Endothelial cell of umbilical vein (primary cell): ENCODE data around the gene AFAP1L2. TPM values are rescaled to one million over a fixed set of nuclear protein-coding genes. Genes with fewer than 3 reads are reported as not detected.

Source experiments
- BruUV-seq: library from RNA; stranded (reverse); fragments of 400-500 nt; replicated peaks from 2 replicates; lab custom pipeline; 2021; lab: Mats Ljungman, UMichigan
- CTCF ChIA-PET: fragments of 300-600, 350-600 bp; sonication (Branson Sonifier 250); formaldehyde crosslinking; loops from one replicate; lab custom pipeline; 2021; ENCODE audit warnings: antibody characterized with exemption, inconsistent platforms; lab: Charles Lee
- POLR2A ChIA-PET: fragments of 300-600, 350-600 bp; sonication (Branson Sonifier 250); formaldehyde crosslinking; loops from one replicate; lab custom pipeline; 2021; ENCODE audit warnings: antibody characterized with exemption, inconsistent platforms; lab: Charles Lee
- DNase-seq: peaks from one replicate; pipeline ENCODE4 v3.0.0-alpha.2; 2011; ENCODE audit warnings: low read depth, low spot score
- FAIRE-seq: peaks from 2 replicates; lab custom pipeline; 2011; peaks lifted over from hg19 to GRCh38; lab: Jason Lieb, UNC
- H2AFZ ChIP-seq: 2 replicates; pipeline ENCODE4 v1.6.0; 2012; ENCODE audit warnings: low read depth, low read length, control low read depth, inconsistent platforms
- H3K27ac ChIP-seq: 2 replicates; pipeline ENCODE4 v1.5.1; 2011; ENCODE audit warnings: low read depth, mild to moderate bottlenecking, control low read depth, low read length, moderate library complexity; ENCODE audit not compliant: insufficient read depth
- H3K27me3 ChIP-seq, 2 experiments: 2 replicates each; pipeline versions ENCODE4 v1.6.0 to v1.6.1; 2011; ENCODE audit warnings: low read length in 2 of 2, mixed read lengths in 1 of 2; ENCODE audit not compliant: control insufficient read depth in 2 of 2, insufficient read depth in 2 of 2
- H3K36me3 ChIP-seq, 2 experiments: 2 replicates in 1 of 2; 3 replicates in 1 of 2; pipeline ENCODE4 v1.5.1; 2011; ENCODE audit warnings: low read length in 2 of 2, mild to moderate bottlenecking in 1 of 2, moderate library complexity in 1 of 2; ENCODE audit not compliant: control insufficient read depth in 2 of 2, insufficient read depth in 2 of 2; ENCODE audit errors: extremely low read depth in 1 of 2
- H3K4me1 ChIP-seq: 3 replicates; pipeline ENCODE4 v1.5.1; 2011; ENCODE audit warnings: mild to moderate bottlenecking, low read length; ENCODE audit not compliant: control insufficient read depth, insufficient read depth; ENCODE audit errors: extremely low read depth
- H3K4me2 ChIP-seq: 2 replicates; pipeline ENCODE4 v1.6.1; 2011; ENCODE audit warnings: low read length, control low read depth, mixed read lengths; ENCODE audit not compliant: insufficient read depth
- H3K4me3 ChIP-seq, 3 experiments: fragments of 200-600 bp in 1 of 3; sonication (generic), shearing (Covaris generic) in 1 of 3; replicated peaks in 1 of 3; 2 replicates each; pipeline ENCODE4 v1.5.1; 2011 to 2016; ENCODE audit warnings: control low read depth in 3 of 3, low read length in 3 of 3, mild to moderate bottlenecking in 2 of 3, inconsistent platforms in 1 of 3, low read depth in 1 of 3, moderate library complexity in 1 of 3; ENCODE audit not compliant: insufficient read depth in 1 of 3
- H3K79me2 ChIP-seq: 2 replicates; pipeline ENCODE4 v1.6.0; 2012; ENCODE audit warnings: low read length, inconsistent platforms; ENCODE audit not compliant: control insufficient read depth, insufficient read depth
- H3K9ac ChIP-seq: replicated peaks from 2 replicates; pipeline ENCODE3; 2011; ENCODE audit warnings: low read length, control low read depth; ENCODE audit not compliant: insufficient read depth; ENCODE audit errors: extremely low read depth
- H3K9me1 ChIP-seq: replicated peaks from 3 replicates; pipeline ENCODE4 v1.6.0; 2011; ENCODE audit warnings: mild to moderate bottlenecking, low read length; ENCODE audit not compliant: control insufficient read depth, insufficient read depth; ENCODE audit errors: extremely low read depth
- H3K9me3 ChIP-seq: replicated peaks from 2 replicates; pipeline ENCODE4 v1.5.1; 2012; ENCODE audit warnings: low read length, inconsistent platforms; ENCODE audit not compliant: control insufficient read depth, insufficient read depth
- H4K20me1 ChIP-seq: replicated peaks from 2 replicates; pipeline ENCODE3; 2011; ENCODE audit warnings: mild to moderate bottlenecking, low read length; ENCODE audit not compliant: control insufficient read depth, insufficient read depth; ENCODE audit errors: extremely low read depth
- EZH2 ChIP-seq: IDR thresholded peaks from 2 replicates; pipeline ENCODE4 v1.6.1; 2012; ENCODE audit warnings: borderline replicate concordance, low read depth, mild to moderate bottlenecking, moderate library complexity, low read length, inconsistent platforms; ENCODE audit not compliant: severe bottlenecking
- FOS ChIP-seq: IDR thresholded peaks from 2 replicates; pipeline ENCODE4 v1.6.1; 2011; ENCODE audit warnings: mild to moderate bottlenecking, low read length, moderate library complexity, borderline replicate concordance; ENCODE audit not compliant: insufficient read depth
- GATA2 ChIP-seq: IDR thresholded peaks from 2 replicates; pipeline ENCODE4 v1.7.0; 2011; ENCODE audit warnings: low read depth, mild to moderate bottlenecking, moderate library complexity, mixed read lengths, low read length; ENCODE audit not compliant: insufficient read length, insufficient read depth
- JUN ChIP-seq: IDR thresholded peaks from 2 replicates; pipeline ENCODE4 v1.6.1; 2011; ENCODE audit warnings: borderline replicate concordance, low read depth; ENCODE audit not compliant: insufficient read length, insufficient read depth
- MYC ChIP-seq: IDR thresholded peaks from one replicate; pipeline ENCODE4 v1.6.1; 2011; ENCODE audit warnings: mild to moderate bottlenecking, low read depth, low read length
- POLR2A ChIP-seq: IDR thresholded peaks from 2 replicates; pipeline ENCODE4 v1.6.1; 2012; ENCODE audit warnings: low read depth, mild to moderate bottlenecking, control low read depth, low read length
- POLR2AphosphoS5 ChIP-seq: IDR thresholded peaks from 2 replicates; pipeline ENCODE4 v1.6.1; 2012; ENCODE audit warnings: low read depth, mild to moderate bottlenecking, control low read depth, low read length, moderate library complexity; ENCODE audit not compliant: insufficient read depth
- dilution Hi-C: fragments of 300-500 bp; cut with MboI; formaldehyde crosslinking; loops from one replicate; pipeline ENCODE4 v1.15.0; 2019; ENCODE audit warnings: low sequenced_read_pairs; ENCODE audit not compliant: extremely low pct_ligation_motif_present
- intact Hi-C: fragments of 100-400 bp; cut with micrococcal nuclease; formaldehyde crosslinking; loops from one replicate; pipeline ENCODE4 v1.10.0; 2022
- polyA plus RNA-seq, 4 experiments: library from polyadenylated mRNA; depleted of rRNA in 3 of 4; stranded (reverse) in 3 of 4; unstranded in 1 of 4; fragments of >200 nt; gene quantifications; 2 replicates each; pipeline versions ENCODE4 v1.2.1 to v1.2.3, GENCODE V29; 2011 to 2012; ENCODE audit warnings: missing spikeins in 1 of 4
- total RNA-seq: library from RNA; stranded (reverse); gene quantifications from 2 replicates; pipeline ENCODE4 v1.2.3, GENCODE V29; 2021
- TF ChIP-seq, protein P1 (sequence below): IDR thresholded peaks from 2 replicates; pipeline ENCODE4 v1.6.1; 2011; ENCODE audit not compliant: insufficient read depth, insufficient read length
- TF ChIP-seq, protein P2 (sequence below), 2 donors: IDR thresholded peaks; 1 replicate in 1 of 2; 2 replicates in 1 of 2; pipeline ENCODE4 v1.5.1; 2011; ENCODE audit warnings: low read length in 2 of 2, mild to moderate bottlenecking in 2 of 2, moderate library complexity in 2 of 2, control low read depth in 1 of 2, inconsistent platforms in 1 of 2, low read depth in 1 of 2; ENCODE audit not compliant: insufficient read depth in 1 of 2; ENCODE audit errors: extremely low read depth in 1 of 2

Gene AFAP1L2
- total and polyA plus RNA-seq, 2 donors (not counting 3 experiments of a cell fraction or from before 2014, with no cell fraction given) = 0.90 to 4.1 TPM

DNA sequence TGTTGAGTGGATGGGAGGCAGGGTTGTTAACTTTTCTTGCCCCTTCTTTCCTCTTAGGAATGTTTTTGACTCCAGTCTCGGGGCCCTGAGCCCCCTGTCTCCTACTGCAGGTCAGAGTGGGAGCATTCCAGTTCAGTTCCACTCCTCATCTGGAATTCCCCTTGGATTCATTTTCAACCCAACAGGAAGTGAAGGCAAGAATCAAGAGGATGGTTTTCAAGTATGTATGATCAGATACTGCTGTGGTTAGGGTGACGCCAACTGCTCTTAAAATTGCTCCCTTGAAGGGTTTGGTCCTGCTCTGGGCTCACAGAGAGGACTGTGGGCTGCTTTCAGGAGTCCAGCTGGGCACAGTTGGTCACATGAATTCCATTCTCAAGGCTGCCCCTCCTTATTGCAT is 143.2 kb downstream of the AFAP1L2 start:
- no peak overlapping the region for H3K9ac ChIP-seq
- dilution Hi-C loops (no loop called here), intact Hi-C loops (no loop called here)
- H3K9me3 ChIP-seq = no peaks in the 10 kb centered on the region
- no peak overlapping the region for H2AFZ ChIP-seq
- CTCF ChIA-PET = no interaction called here
- no peaks in the 10 kb centered on the region for H3K4me1 ChIP-seq
- DNase-seq (no peak), FAIRE-seq (no peak)
- TF ChIP-seq EZH2 (no peak), MYC (no peak), FOS (no peak), POLR2AphosphoS5 (no peak), POLR2A (no peak), GATA2 (no peak), JUN (no peak)
- TF ChIP-seq, protein P1, sequence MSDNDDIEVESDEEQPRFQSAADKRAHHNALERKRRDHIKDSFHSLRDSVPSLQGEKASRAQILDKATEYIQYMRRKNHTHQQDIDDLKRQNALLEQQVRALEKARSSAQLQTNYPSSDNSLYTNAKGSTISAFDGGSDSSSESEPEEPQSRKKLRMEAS = no peak
- TF ChIP-seq, protein P2, sequence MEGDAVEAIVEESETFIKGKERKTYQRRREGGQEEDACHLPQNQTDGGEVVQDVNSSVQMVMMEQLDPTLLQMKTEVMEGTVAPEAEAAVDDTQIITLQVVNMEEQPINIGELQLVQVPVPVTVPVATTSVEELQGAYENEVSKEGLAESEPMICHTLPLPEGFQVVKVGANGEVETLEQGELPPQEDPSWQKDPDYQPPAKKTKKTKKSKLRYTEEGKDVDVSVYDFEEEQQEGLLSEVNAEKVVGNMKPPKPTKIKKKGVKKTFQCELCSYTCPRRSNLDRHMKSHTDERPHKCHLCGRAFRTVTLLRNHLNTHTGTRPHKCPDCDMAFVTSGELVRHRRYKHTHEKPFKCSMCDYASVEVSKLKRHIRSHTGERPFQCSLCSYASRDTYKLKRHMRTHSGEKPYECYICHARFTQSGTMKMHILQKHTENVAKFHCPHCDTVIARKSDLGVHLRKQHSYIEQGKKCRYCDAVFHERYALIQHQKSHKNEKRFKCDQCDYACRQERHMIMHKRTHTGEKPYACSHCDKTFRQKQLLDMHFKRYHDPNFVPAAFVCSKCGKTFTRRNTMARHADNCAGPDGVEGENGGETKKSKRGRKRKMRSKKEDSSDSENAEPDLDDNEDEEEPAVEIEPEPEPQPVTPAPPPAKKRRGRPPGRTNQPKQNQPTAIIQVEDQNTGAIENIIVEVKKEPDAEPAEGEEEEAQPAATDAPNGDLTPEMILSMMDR (IDR thresholded peaks at IDR 0.05; ENCODE audit: extremely low read depth in 1 of 2, insufficient read depth in 1 of 2, low read depth in 1 of 2, low read length in 2 of 2) = no peak
- no peaks in the 10 kb centered on the region for H4K20me1 ChIP-seq
- no peaks in the 10 kb centered on the region for H3K9me1 ChIP-seq
- no peaks in the 10 kb centered on the region for H3K27me3 ChIP-seq
- H3K4me2 ChIP-seq = no peak overlapping the region
- H3K79me2 ChIP-seq = no peaks in the 10 kb centered on the region
- no peak overlapping the region for H3K4me3 ChIP-seq
- H3K27ac ChIP-seq = no peak overlapping the region
- no TSS peak for BruUV-seq
- no peaks in the 10 kb centered on the region for H3K36me3 ChIP-seq
- POLR2A ChIA-PET = no interaction called here
